ENCODE measurements around the gene DCHS1. TPM values are rescaled to one million over a fixed set of nuclear protein-coding genes. Genes with fewer than 3 reads are reported as not detected.

Gene DCHS1
- total RNA-seq, 1 donor from 2014 or later: 61.4 TPM

DNA sequence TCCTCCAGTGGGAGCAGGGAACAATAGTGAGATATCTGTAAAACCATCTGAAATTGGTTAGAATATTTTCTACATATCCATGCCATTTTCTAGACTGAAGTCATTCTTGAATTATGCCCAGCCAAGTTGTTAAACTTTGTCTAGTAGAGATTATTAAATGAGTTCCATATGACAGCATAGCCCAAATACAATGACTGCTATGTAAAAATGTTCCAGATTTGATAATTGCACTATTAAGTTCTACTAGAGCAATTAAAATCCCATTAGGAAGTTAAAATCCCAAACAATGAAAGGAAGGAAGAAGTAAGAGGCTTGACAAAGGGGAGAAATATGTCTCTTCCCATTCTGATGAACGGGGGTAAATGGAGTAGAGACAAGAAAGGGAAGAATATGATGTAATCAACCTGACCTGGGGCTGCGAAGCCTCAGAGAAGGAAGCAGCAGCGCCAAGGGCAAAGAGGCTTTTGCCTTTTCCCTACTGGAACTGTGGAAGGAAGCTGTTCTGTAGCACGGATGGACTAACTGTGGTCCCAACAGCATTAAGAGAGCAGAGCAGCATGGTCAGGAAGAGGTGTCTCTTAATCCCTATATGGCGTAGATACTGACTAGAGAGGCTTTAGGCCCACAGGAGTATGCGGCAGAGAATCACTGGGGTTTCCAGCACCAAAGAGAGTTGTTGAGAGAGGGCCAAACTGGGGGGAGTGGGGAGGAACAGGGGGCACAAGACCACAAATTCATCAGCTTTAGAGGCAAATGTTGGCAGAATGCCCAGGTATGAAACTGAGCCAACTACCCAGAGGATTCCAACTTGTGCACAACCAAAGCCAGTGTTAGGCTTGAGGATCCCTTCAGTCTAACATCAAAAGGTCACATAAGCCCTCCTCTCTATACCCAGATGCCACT lies 78.9 kb downstream of the DCHS1 start:
- H3K4me3 Mint-ChIP-seq (ENCODE audit: low read depth): no peak overlapping the region
- H3K27me3 Mint-ChIP-seq: no peaks in the 10 kb centered on the region
- no peak for DNase-seq (ENCODE audit: low spot score, unreplicated experiment)
- no peaks in the 10 kb centered on the region for H3K4me1 Mint-ChIP-seq (ENCODE audit: low read depth)
- H3K36me3 Mint-ChIP-seq (ENCODE audit: insufficient read depth): peaks cover 1% of the 10 kb centered on the region
- H3K9me3 Mint-ChIP-seq (ENCODE audit: low read depth): no peaks in the 10 kb centered on the region
- no peak overlapping the region for H3K27ac Mint-ChIP-seq
- no peak for TF ChIP-seq CTCF (IDR thresholded peaks at IDR 0.05; ENCODE audit: unreplicated experiment)

- Mint-ChIP-seq H3K36me3 (ENCODE audit: insufficient read depth) (no peaks in the 10 kb centered on the region), H3K9me3 (ENCODE audit: low read depth) (no peaks in the 10 kb centered on the region), H3K27ac (no peak overlapping the region), H3K27me3 (no peaks in the 10 kb centered on the region), H3K4me1 (ENCODE audit: low read depth) (no peaks in the 10 kb centered on the region), H3K4me3 (ENCODE audit: low read depth) (no peak overlapping the region)
- no peak for TF ChIP-seq CTCF (IDR thresholded peaks at IDR 0.05; ENCODE audit: unreplicated experiment)
- no peak for DNase-seq (ENCODE audit: low spot score, unreplicated experiment)
These were observed 80.5 kb downstream of the DCHS1 start for GRCh38 chr11:6574816-6575715.

DNA sequence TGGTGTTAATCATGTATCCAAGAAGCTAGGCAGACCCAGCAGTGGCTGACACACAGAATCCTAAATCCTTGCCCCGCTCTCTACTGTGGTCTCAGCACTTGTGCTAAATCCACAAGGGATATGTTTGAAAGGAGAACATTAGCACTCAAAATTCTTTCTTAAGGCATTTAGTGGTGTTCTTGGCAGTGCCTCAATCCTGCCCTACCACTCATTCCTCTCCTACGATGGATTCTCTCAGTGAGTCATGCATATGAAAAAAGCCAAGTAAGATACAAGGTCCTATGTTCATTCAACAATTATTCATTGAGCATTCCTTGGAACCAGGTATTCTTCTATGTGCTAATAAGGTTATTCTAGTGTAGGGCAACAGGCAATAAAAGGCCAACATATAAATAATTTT lies 83.4 kb downstream of the DCHS1 start:
- H3K9me3 Mint-ChIP-seq (ENCODE audit: low read depth): no peaks in the 10 kb centered on the region
- no peak for TF ChIP-seq CTCF (IDR thresholded peaks at IDR 0.05; ENCODE audit: unreplicated experiment)
- no peaks in the 10 kb centered on the region for H3K27me3 Mint-ChIP-seq
- no peaks in the 10 kb centered on the region for H3K4me1 Mint-ChIP-seq (ENCODE audit: low read depth)
- no peak overlapping the region for H3K4me3 Mint-ChIP-seq (ENCODE audit: low read depth)
- no peak for DNase-seq (ENCODE audit: low spot score, unreplicated experiment)
- H3K27ac Mint-ChIP-seq: peak overlapping the region; percentile 17
- peaks cover 3% of the 10 kb centered on the region for H3K36me3 Mint-ChIP-seq (ENCODE audit: insufficient read depth)

DNA sequence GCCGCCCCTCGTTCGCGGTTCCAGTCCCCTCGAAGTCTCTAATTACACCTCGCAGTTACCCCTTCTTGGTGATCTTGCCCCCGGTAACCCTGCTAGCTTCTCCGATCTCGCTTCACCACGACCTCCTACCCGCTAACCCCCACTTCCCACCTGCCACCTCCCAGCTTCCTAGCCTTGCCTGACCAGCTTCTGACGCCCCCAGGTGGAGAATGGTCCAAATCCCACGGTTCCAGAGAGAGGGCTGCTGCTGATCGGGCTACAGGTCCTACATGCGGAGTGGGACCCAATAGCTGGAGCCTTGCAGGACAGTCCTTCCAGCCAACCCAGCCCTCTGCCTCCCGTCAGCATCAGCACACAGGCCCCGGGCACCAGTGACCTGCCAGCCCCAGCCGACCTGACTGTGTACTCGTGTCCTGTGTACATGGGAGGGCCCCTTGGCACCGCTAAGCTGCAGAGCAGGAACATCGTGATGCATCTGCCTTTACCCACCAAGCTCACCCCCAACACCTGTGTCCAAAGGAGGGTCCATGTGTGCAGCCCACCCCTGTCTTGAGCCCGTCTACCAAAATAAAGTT lies 84.1 kb downstream of the DCHS1 start:
- no peak overlapping the region for H3K27ac Mint-ChIP-seq
- no peaks in the 10 kb centered on the region for H3K27me3 Mint-ChIP-seq
- DNase-seq (ENCODE audit: low spot score, unreplicated experiment): no peak
- peaks cover 3% of the 10 kb centered on the region for H3K36me3 Mint-ChIP-seq (ENCODE audit: insufficient read depth)
- no peaks in the 10 kb centered on the region for H3K4me1 Mint-ChIP-seq (ENCODE audit: low read depth)
- H3K4me3 Mint-ChIP-seq (ENCODE audit: low read depth): no peak overlapping the region
- no peaks in the 10 kb centered on the region for H3K9me3 Mint-ChIP-seq (ENCODE audit: low read depth)
- TF ChIP-seq CTCF (IDR thresholded peaks at IDR 0.05; ENCODE audit: unreplicated experiment): no peak

Other genes starting within 250 kb of the DCHS1 start
- 64.2 and 71.4 TPM in 2 replicates for gene APBB1, start 236.7 kb downstream of the DCHS1 start, total RNA-seq
- 2.5 and 6.1 TPM in 2 replicates for gene HPX, start 214.8 kb downstream of the DCHS1 start, total RNA-seq
- 18.5 and 22.6 TPM in 2 replicates for gene TRIM3, start 181.9 kb downstream of the DCHS1 start, total RNA-seq
- 77.0 and 78.1 TPM in 2 replicates for gene ARFIP2, start 174.5 kb downstream of the DCHS1 start, total RNA-seq
- gene TIMM10B, start 174.3 kb downstream of the DCHS1 start, total RNA-seq: 34.2 and 37.5 TPM in 2 replicates
- 7.0 and 7.7 TPM in 2 replicates for gene DNHD1, start 158.5 kb downstream of the DCHS1 start, total RNA-seq
- gene RRP8, start 52.2 kb downstream of the DCHS1 start, total RNA-seq: 18.8 and 21.7 TPM in 2 replicates
- 127 and 133 TPM in 2 replicates for gene ILK, start 52.0 kb downstream of the DCHS1 start, total RNA-seq
- 148 and 160 TPM in 2 replicates for gene TAF10, start 43.6 kb downstream of the DCHS1 start, total RNA-seq
- gene TPP1, start 36.4 kb downstream of the DCHS1 start, total RNA-seq: 54.4 and 59.9 TPM in 2 replicates
- gene MRPL17, start 27.5 kb upstream of the DCHS1 start, total RNA-seq: 36.5 and 41.3 TPM in 2 replicates
- 0.48 and 1.0 TPM in 2 replicates for gene OR2AG2, start 116.2 kb upstream of the DCHS1 start, total RNA-seq
- gene OR2AG1, start 127.2 kb upstream of the DCHS1 start, total RNA-seq: not detected in 2 replicates
- 0.13 and 0.24 TPM in 2 replicates for gene OR6A2, start 143.9 kb upstream of the DCHS1 start, total RNA-seq
- not detected in 2 replicates for gene OR10A5, start 189.9 kb upstream of the DCHS1 start, total RNA-seq
- not detected in 2 replicates for gene OR10A2, start 207.2 kb upstream of the DCHS1 start, total RNA-seq
- gene OR10A4, start 220.8 kb upstream of the DCHS1 start, total RNA-seq: not detected in 2 replicates
- gene OR2D2, start 236.7 kb upstream of the DCHS1 start, total RNA-seq: 0.53 TPM in 1 of 2 replicates, not detected in the other

All from progenitor cell of endocrine pancreas (in vitro differentiated cells).